ENCODE results near the gene KRTDAP.
"Not testable (repeated sequence)": the region's sequence is repeated elsewhere in the genome, so short reads cannot be mapped to it uniquely, and the experiment has no call there.

The KRTDAP gene

GRCh38 chr19:35483089-35483488 is 7.2 kb downstream of the KRTDAP start:
- no peak for DNase-seq

- DNase-seq, result no peak
Observed at GRCh38 chr19:35478794-35479677, 11.2 kb downstream of the KRTDAP start.

GRCh38 chr19:35476149-35476548 is 14.1 kb downstream of the KRTDAP start:
- no peak for DNase-seq

- not testable (repeated sequence) for DNase-seq
Observed at GRCh38 chr19:35474594-35474993, 15.7 kb downstream of the KRTDAP start.

GRCh38 chr19:35474104-35474503 is 16.2 kb downstream of the KRTDAP start:
- DNase-seq, result no peak

- DNase-seq, result no peak
Observed at GRCh38 chr19:35471946-35472345, 18.3 kb downstream of the KRTDAP start.

- not testable (repeated sequence) for DNase-seq
Observed at GRCh38 chr19:35471075-35471474, 19.2 kb downstream of the KRTDAP start.

- no peak for DNase-seq
Observed at GRCh38 chr19:35470128-35470527, 20.1 kb downstream of the KRTDAP start.

- peak; percentile 58 for DNase-seq
Observed at GRCh38 chr19:35468637-35469036, 21.6 kb downstream of the KRTDAP start.

GRCh38 chr19:35466259-35466658 is 24.0 kb downstream of the KRTDAP start:
- no peak for DNase-seq

- not testable (repeated sequence) for DNase-seq
Observed at GRCh38 chr19:35462956-35463355, 27.3 kb downstream of the KRTDAP start.

GRCh38 chr19:35462476-35462953 is 27.7 kb downstream of the KRTDAP start:
- DNase-seq, result peak; percentile 81

- DNase-seq, result not testable (repeated sequence)
Observed at GRCh38 chr19:35461788-35462187, 28.5 kb downstream of the KRTDAP start.

GRCh38 chr19:35461060-35461459 is 29.2 kb downstream of the KRTDAP start:
- DNase-seq, result no peak

GRCh38 chr19:35460608-35461007 is 29.7 kb downstream of the KRTDAP start:
- no peak for DNase-seq

- DNase-seq, result no peak
Observed at GRCh38 chr19:35459414-35460082, 30.7 kb downstream of the KRTDAP start.

GRCh38 chr19:35458731-35459391 is 31.4 kb downstream of the KRTDAP start:
- peak; percentile 27 for DNase-seq

GRCh38 chr19:35458192-35458591 is 32.1 kb downstream of the KRTDAP start:
- no peak for DNase-seq

- DNase-seq, result no peak
Observed at GRCh38 chr19:35457173-35457572, 33.1 kb downstream of the KRTDAP start.

- no peak for DNase-seq
Observed at GRCh38 chr19:35455616-35456201, 34.6 kb downstream of the KRTDAP start.

GRCh38 chr19:35454663-35455062 is 35.6 kb downstream of the KRTDAP start:
- no peak for DNase-seq

GRCh38 chr19:35451338-35452096 is 38.7 kb downstream of the KRTDAP start:
- no peak for DNase-seq

All from GDM1 (cell line).